ENCODE results near the gene PPP1R3A.

DNA sequence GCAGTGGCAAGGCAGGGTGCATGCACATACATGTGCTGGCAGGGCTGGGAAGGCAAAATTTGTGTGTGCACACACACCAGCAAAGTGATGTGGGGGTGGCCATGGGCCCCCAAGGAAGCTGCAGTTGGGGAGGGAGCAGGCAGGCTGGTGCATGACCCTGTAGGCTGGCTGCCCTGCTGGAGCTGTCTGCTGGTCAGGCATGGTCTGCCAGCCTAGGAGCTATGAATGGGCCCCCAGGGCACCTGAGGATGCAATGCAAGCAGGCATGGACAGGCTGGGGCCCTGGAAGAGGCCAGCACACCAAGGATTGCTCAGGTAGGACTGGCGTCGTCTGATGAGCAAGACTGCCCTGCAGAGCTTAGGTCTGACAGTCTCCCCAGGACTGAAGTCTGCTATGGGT, 18.2 kb upstream of the PPP1R3A start:
- TF ChIP-seq, protein P1, sequence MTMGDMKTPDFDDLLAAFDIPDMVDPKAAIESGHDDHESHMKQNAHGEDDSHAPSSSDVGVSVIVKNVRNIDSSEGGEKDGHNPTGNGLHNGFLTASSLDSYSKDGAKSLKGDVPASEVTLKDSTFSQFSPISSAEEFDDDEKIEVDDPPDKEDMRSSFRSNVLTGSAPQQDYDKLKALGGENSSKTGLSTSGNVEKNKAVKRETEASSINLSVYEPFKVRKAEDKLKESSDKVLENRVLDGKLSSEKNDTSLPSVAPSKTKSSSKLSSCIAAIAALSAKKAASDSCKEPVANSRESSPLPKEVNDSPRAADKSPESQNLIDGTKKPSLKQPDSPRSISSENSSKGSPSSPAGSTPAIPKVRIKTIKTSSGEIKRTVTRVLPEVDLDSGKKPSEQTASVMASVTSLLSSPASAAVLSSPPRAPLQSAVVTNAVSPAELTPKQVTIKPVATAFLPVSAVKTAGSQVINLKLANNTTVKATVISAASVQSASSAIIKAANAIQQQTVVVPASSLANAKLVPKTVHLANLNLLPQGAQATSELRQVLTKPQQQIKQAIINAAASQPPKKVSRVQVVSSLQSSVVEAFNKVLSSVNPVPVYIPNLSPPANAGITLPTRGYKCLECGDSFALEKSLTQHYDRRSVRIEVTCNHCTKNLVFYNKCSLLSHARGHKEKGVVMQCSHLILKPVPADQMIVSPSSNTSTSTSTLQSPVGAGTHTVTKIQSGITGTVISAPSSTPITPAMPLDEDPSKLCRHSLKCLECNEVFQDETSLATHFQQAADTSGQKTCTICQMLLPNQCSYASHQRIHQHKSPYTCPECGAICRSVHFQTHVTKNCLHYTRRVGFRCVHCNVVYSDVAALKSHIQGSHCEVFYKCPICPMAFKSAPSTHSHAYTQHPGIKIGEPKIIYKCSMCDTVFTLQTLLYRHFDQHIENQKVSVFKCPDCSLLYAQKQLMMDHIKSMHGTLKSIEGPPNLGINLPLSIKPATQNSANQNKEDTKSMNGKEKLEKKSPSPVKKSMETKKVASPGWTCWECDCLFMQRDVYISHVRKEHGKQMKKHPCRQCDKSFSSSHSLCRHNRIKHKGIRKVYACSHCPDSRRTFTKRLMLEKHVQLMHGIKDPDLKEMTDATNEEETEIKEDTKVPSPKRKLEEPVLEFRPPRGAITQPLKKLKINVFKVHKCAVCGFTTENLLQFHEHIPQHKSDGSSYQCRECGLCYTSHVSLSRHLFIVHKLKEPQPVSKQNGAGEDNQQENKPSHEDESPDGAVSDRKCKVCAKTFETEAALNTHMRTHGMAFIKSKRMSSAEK (CRISPR knock-in tag; IDR thresholded peaks at IDR 0.05; ENCODE audit: borderline replicate concordance): no peak
- TF ChIP-seq TP53 (CRISPR knock-in tag; IDR thresholded peaks at IDR 0.05): no peak
- TF ChIP-seq, protein P2, sequence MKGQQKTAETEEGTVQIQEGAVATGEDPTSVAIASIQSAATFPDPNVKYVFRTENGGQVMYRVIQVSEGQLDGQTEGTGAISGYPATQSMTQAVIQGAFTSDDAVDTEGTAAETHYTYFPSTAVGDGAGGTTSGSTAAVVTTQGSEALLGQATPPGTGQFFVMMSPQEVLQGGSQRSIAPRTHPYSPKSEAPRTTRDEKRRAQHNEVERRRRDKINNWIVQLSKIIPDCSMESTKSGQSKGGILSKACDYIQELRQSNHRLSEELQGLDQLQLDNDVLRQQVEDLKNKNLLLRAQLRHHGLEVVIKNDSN (CRISPR knock-in tag; IDR thresholded peaks at IDR 0.05): no peak
- no peak for TF ChIP-seq ZNF416 (CRISPR knock-in tag; IDR thresholded peaks at IDR 0.05)
- no peak for TF ChIP-seq SMAD3 (CRISPR knock-in tag; IDR thresholded peaks at IDR 0.05; ENCODE audit: borderline replicate concordance)
